Tibial artery (tissue), 4 donors: ENCODE data around the gene MTERF2.
A peak's percentile ranks its signal among the peaks of the same experiment; 100 is the strongest.

Experiments
- DNase-seq, 2 donors: peaks; one replicate each; pipeline ENCODE4 v3.0.0-alpha.2; 2019
- H3K27ac ChIP-seq, 2 donors: fragments of 200-600 bp; sonication (generic) in 1 of 2; 1 replicate in 1 of 2; 2 replicates in 1 of 2; pipeline ENCODE4 v1.5.1; 2018 to 2019; ENCODE audit warnings: mild to moderate bottlenecking in 1 of 2
- H3K27me3 ChIP-seq, 2 donors: fragments of 200-600 bp; sonication (generic) in 1 of 2; one replicate each; pipeline versions ENCODE4 v1.5.1 to v1.6.0; 2016 to 2019
- H3K36me3 ChIP-seq, 3 donors: fragments of 200-600 bp; sonication (generic) in 2 of 3; one replicate each; pipeline ENCODE4 v1.5.1; 2016 to 2019; ENCODE audit warnings: mild to moderate bottlenecking in 2 of 3
- H3K4me1 ChIP-seq, 4 donors: fragments of 200-600 bp; sonication (generic) in 2 of 4; 1 replicate in 3 of 4; 2 replicates in 1 of 4; pipeline ENCODE4 v1.5.1; 2016 to 2019
- H3K4me3 ChIP-seq, 2 donors: fragments of 200-600 bp; sonication (generic) in 1 of 2; 1 replicate in 1 of 2; 2 replicates in 1 of 2; pipeline ENCODE4 v1.5.1; 2018 to 2019; ENCODE audit warnings: mild to moderate bottlenecking in 2 of 2
- H3K9me3 ChIP-seq, 3 donors: fragments of 200-600 bp; sonication (generic) in 1 of 3; one replicate each; pipeline ENCODE4 v1.5.1; 2016 to 2019
- intact Hi-C: fragments of 100-400 bp; cut with DNase I; formaldehyde crosslinking; loops from one replicate; pipeline ENCODE4 v1.15.0; 2023; ENCODE audit warnings: low total_unique reads
- TF ChIP-seq, protein P1 (sequence below), 2 experiments: fragments of 200-600 bp in 1 of 2; fragments of 450-650 bp in 1 of 2; IDR thresholded peaks; one replicate each; pipeline ENCODE4 v1.5.1; 2017 to 2019; ENCODE audit warnings: antibody characterized with exemption in 2 of 2, mild to moderate bottlenecking in 1 of 2, moderate library complexity in 1 of 2

The MTERF2 gene

GRCh38 chr12:106985479-106985878 is 1.5 kb downstream of the MTERF2 start:
- no peak for DNase-seq
- Histone ChIP-seq H3K36me3 (peaks cover 0 to 8% (median 0%) of the 10 kb centered on the region in 3 donors), H3K9me3 (no peaks in the 10 kb centered on the region), H3K27me3 (no peaks in the 10 kb centered on the region), H3K4me1 (peaks cover 0 to 40% (median 31%) of the 10 kb centered on the region in 4 donors), H3K27ac (peak overlapping the region; percentile 93 to 95), H3K4me3 (peak overlapping the region in 1 of 2 donors; percentile 81)
- TF ChIP-seq, protein P1, sequence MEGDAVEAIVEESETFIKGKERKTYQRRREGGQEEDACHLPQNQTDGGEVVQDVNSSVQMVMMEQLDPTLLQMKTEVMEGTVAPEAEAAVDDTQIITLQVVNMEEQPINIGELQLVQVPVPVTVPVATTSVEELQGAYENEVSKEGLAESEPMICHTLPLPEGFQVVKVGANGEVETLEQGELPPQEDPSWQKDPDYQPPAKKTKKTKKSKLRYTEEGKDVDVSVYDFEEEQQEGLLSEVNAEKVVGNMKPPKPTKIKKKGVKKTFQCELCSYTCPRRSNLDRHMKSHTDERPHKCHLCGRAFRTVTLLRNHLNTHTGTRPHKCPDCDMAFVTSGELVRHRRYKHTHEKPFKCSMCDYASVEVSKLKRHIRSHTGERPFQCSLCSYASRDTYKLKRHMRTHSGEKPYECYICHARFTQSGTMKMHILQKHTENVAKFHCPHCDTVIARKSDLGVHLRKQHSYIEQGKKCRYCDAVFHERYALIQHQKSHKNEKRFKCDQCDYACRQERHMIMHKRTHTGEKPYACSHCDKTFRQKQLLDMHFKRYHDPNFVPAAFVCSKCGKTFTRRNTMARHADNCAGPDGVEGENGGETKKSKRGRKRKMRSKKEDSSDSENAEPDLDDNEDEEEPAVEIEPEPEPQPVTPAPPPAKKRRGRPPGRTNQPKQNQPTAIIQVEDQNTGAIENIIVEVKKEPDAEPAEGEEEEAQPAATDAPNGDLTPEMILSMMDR (IDR thresholded peaks at IDR 0.05), result no peak
- intact Hi-C loops, result no loop called here

DNA sequence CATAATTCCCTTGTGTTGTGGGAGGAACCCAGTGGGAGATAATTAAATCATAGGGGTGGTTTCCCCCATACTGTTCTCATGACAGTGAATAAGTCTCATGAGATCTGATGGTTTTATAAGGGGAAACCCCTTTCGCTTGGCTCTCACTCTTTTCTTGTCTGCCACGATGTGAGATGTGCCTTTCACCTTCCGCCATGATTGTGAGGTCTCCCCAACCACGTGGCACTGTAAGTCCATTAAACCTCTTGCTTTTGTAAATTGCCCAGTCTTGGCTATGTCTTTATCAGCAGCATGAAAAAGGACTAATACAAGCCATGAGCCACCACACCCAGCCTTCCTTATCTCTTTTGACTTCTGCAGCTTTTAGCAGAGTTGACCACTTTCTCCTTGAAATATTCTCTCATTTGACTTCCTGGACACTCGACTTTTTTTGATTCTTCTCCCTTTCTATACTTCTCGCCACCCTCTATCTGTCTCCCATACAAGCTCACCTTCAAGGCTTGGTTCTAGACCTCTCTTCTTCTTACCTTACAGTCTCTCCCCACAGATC is 2.3 kb downstream of the MTERF2 start:
- Histone ChIP-seq H3K9me3 (no peaks in the 10 kb centered on the region), H3K36me3 (peaks cover 0 to 8% (median 0%) of the 10 kb centered on the region in 3 donors), H3K27ac (no peak overlapping the region), H3K27me3 (no peaks in the 10 kb centered on the region), H3K4me1 (peaks cover 0 to 37% (median 31%) of the 10 kb centered on the region in 4 donors), H3K4me3 (no peak overlapping the region)
- intact Hi-C loops, result no loop called here
- DNase-seq, result no peak
- TF ChIP-seq, protein P1 (IDR thresholded peaks at IDR 0.05), result no peak

GRCh38 chr12:106982229-106982628 is 4.7 kb downstream of the MTERF2 start:
- Histone ChIP-seq H3K36me3 (peaks cover 0 to 8% (median 0%) of the 10 kb centered on the region in 3 donors), H3K27ac (no peak overlapping the region), H3K4me3 (no peak overlapping the region), H3K9me3 (no peaks in the 10 kb centered on the region), H3K4me1 (peaks cover 0 to 31% (median 24%) of the 10 kb centered on the region in 4 donors), H3K27me3 (no peaks in the 10 kb centered on the region)
- no peak for DNase-seq
- intact Hi-C loops, result no loop called here
- TF ChIP-seq, protein P1 (IDR thresholded peaks at IDR 0.05), result no peak

GRCh38 chr12:106981788-106982187 is 5.2 kb downstream of the MTERF2 start:
- Histone ChIP-seq H3K4me1 (peaks cover 0 to 36% (median 25%) of the 10 kb centered on the region in 4 donors), H3K27ac (no peak overlapping the region), H3K36me3 (peaks cover 0 to 8% (median 0%) of the 10 kb centered on the region in 3 donors), H3K27me3 (no peaks in the 10 kb centered on the region), H3K9me3 (no peaks in the 10 kb centered on the region), H3K4me3 (no peak overlapping the region)
- intact Hi-C loops, result no loop called here
- no peak for DNase-seq
- TF ChIP-seq, protein P1 (IDR thresholded peaks at IDR 0.05), result no peak

DNA sequence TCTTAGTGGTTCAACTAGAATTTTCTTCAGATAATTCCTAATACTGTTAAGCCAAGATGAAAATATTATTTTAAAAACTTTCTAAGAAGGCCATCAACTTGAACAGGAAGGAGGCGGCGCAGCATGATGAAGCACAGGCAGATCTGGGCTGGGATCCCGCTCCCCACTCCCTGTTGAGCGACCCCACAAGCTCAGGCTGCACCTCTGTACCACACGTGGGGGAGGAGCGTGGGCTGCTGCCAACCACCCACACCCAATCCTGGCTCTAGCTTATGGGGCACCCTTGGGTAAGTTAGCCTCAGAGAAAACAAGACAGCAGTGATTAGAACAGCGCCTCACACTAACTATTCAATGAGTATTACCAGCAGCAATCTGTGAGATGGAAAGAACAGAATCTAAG is 6.0 kb downstream of the MTERF2 start:
- no peaks in the 10 kb centered on the region for H3K9me3 ChIP-seq
- H3K27me3 ChIP-seq, result no peaks in the 10 kb centered on the region
- no peak overlapping the region for H3K27ac ChIP-seq
- DNase-seq, result no peak
- TF ChIP-seq, protein P1 (IDR thresholded peaks at IDR 0.05), result no peak
- H3K4me3 ChIP-seq, result no peak overlapping the region
- intact Hi-C loops, result no loop called here
- peaks cover 0 to 38% (median 22%) of the 10 kb centered on the region in 4 donors for H3K4me1 ChIP-seq
- peaks cover 0 to 8% (median 0%) of the 10 kb centered on the region in 3 donors for H3K36me3 ChIP-seq
